ENCODE measurements around the gene SYNJ1. TPM values are rescaled to one million over a fixed set of nuclear protein-coding genes. Genes with fewer than 3 reads are reported as not detected.
"Not testable (repeated sequence)": the region's sequence is repeated elsewhere in the genome, so short reads cannot be mapped to it uniquely, and the experiment has no call there.

SYNJ1 gene
- total RNA-seq, 2 donors from 2014 or later, result 11.7 to 12.5 TPM

DNA sequence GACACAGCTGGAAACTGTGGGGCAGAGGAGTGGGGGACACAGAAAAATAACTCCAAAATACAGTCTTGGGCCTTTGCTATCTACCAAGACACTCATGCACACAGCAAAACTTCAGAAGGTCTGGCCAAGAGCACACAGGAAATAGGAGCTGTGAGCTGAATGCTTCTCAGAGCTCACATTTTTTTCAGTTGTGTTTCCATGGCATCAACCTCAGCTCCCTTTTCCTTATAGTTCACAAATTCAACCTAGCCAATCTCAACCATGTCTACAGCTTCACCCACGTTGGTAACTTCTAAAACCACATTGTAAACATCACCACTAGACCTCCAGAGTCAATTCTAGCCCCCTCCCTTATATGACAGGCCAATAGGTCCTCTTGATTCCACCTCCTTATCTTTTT lies 19.6 kb upstream of the SYNJ1 start:
- Histone ChIP-seq H3K27ac (no peak overlapping the region), H3K9me3 (no peaks in the 10 kb centered on the region), H3K27me3 (no peaks in the 10 kb centered on the region), H3K9ac (ENCODE audit: low read depth in 2 of 2, low read length in 2 of 2) (no peak overlapping the region), H3K4me1 (no peaks in the 10 kb centered on the region), H3K36me3 (peaks cover 4% of the 10 kb centered on the region), H3K4me3 (no peak overlapping the region)
- intact Hi-C loops (cut with DNase I), result no loop called here
- TF ChIP-seq, protein P1, sequence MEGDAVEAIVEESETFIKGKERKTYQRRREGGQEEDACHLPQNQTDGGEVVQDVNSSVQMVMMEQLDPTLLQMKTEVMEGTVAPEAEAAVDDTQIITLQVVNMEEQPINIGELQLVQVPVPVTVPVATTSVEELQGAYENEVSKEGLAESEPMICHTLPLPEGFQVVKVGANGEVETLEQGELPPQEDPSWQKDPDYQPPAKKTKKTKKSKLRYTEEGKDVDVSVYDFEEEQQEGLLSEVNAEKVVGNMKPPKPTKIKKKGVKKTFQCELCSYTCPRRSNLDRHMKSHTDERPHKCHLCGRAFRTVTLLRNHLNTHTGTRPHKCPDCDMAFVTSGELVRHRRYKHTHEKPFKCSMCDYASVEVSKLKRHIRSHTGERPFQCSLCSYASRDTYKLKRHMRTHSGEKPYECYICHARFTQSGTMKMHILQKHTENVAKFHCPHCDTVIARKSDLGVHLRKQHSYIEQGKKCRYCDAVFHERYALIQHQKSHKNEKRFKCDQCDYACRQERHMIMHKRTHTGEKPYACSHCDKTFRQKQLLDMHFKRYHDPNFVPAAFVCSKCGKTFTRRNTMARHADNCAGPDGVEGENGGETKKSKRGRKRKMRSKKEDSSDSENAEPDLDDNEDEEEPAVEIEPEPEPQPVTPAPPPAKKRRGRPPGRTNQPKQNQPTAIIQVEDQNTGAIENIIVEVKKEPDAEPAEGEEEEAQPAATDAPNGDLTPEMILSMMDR (IDR thresholded peaks at IDR 0.05), result no peak
- no peak for DNase-seq

DNA sequence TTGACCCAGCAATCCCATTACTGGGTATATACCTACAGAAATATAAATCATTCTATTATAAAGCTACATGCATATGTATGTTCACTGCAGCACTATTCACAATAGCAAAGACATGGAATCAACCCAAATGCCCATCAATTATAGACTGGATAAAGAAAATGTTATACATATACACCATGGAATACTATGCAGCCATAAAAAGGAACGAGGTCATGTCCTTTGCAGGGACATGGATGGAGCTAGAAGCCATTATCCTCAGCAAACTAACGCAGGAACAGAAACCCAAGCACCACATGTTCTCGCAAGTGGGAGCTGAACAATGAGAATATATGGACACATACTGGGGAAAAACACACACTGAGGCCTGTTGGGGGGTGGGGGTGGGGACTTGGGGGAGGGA lies 18.9 kb upstream of the SYNJ1 start:
- H3K4me3 ChIP-seq; DNase-seq; H3K36me3 ChIP-seq; H3K27me3 ChIP-seq; H3K4me1 ChIP-seq; H3K27ac ChIP-seq; intact Hi-C loops (cut with DNase I); H3K9me3 ChIP-seq; H3K9ac ChIP-seq (ENCODE audit: low read depth in 2 of 2, low read length in 2 of 2): not testable (repeated sequence)

DNA sequence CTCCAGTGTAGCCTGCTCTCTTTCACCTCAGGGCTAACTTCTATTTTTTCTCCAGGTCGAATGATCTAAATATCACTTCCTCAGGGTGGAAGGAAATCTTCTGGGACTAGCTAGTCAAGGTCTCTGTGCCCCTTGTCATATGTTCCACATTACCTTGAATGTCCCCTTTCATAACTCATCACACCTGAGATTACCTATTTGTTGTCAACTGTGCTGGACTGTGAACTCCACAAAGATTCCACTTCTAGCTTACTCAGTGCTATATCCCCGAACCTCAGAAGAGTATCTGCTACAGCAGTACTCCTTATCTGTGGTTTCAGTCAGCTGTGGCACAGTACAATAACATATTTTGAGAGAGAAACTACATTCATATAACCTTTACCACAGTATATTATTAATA lies 14.6 kb upstream of the SYNJ1 start:
- Histone ChIP-seq H3K4me3 (no peak overlapping the region), H3K27me3 (no peaks in the 10 kb centered on the region), H3K9me3 (no peaks in the 10 kb centered on the region), H3K4me1 (no peaks in the 10 kb centered on the region), H3K27ac (no peak overlapping the region), H3K9ac (ENCODE audit: low read depth in 2 of 2, low read length in 2 of 2) (no peak overlapping the region), H3K36me3 (no peaks in the 10 kb centered on the region)
- intact Hi-C loops (cut with DNase I), result no loop called here
- TF ChIP-seq, protein P1 (IDR thresholded peaks at IDR 0.05), result no peak
- no peak for DNase-seq

DNA sequence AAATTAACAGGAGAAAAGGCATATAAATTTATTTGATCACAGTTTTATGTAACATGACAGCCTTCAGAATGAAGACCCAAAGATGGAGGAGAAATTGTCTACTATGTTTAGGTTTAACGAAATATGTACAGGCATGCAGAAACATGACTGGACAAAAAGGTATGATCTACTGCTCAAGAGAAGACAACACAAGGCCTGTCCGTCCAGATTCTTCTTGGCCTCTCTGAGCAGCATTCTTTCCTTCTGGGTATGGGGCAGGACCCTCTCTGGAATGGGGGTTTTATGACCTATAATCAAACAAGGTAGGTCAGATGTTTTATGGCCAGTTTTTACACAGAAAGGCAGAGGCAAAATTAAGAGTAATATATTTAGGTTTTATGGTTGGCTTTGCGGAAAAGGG lies 13.5 kb upstream of the SYNJ1 start:
- Histone ChIP-seq H3K9ac (ENCODE audit: low read depth in 2 of 2, low read length in 2 of 2) (no peak overlapping the region), H3K4me1 (no peaks in the 10 kb centered on the region), H3K27ac (no peak overlapping the region), H3K4me3 (no peak overlapping the region), H3K27me3 (no peaks in the 10 kb centered on the region), H3K36me3 (no peaks in the 10 kb centered on the region), H3K9me3 (no peaks in the 10 kb centered on the region)
- no peak for DNase-seq
- intact Hi-C loops (cut with DNase I), result no loop called here
- TF ChIP-seq, protein P1 (IDR thresholded peaks at IDR 0.05), result no peak

DNA sequence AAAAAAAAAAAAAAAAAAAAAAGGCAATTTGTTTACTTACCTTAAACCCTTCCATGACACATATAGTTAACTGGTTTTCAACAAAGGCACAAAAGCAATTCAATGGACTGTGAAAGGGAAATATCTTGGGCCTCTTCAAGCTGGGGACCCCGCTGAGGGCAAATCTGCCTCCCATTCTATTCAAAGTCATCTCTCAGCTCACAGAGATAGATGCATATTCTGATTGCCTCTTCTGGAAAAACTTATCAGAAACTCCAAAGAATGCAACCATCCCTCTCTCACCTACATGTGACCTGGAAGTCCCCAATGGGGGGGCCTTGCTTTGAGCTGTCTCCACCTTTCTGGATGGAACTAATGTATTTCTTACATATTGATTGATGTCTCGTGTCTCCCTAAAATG lies 12.1 kb upstream of the SYNJ1 start:
- Histone ChIP-seq H3K9me3 (no peaks in the 10 kb centered on the region), H3K27me3 (no peaks in the 10 kb centered on the region), H3K36me3 (no peaks in the 10 kb centered on the region), H3K4me3 (no peak overlapping the region), H3K27ac (no peak overlapping the region), H3K9ac (ENCODE audit: low read depth in 2 of 2, low read length in 2 of 2) (no peak overlapping the region), H3K4me1 (no peaks in the 10 kb centered on the region)
- intact Hi-C loops (cut with DNase I), result no loop called here
- no peak for DNase-seq
- TF ChIP-seq, protein P1 (IDR thresholded peaks at IDR 0.05), result no peak

DNA sequence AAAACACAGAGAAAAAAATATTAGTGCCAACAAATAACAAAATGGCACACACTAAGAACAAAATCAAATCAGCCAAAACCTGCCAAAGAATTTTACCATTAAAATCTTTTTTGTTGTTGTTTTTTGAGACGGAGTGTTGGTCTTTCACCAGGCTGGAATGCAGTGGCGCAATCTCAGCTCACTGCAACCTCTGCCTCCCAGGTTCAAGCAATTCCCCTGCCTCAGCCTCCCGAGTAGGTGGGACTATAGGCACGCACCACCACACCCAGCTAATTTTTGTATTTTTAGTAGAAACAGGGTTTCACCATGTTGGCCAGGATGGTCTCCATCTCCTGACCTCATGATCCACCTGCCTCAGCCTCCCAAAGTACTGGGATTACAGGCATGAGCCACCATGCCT lies 8.3 kb upstream of the SYNJ1 start:
- H3K27me3 ChIP-seq; H3K36me3 ChIP-seq; H3K9me3 ChIP-seq; H3K9ac ChIP-seq (ENCODE audit: low read depth in 2 of 2, low read length in 2 of 2); H3K4me1 ChIP-seq; DNase-seq; intact Hi-C loops (cut with DNase I); H3K4me3 ChIP-seq; H3K27ac ChIP-seq: not testable (repeated sequence)

DNA sequence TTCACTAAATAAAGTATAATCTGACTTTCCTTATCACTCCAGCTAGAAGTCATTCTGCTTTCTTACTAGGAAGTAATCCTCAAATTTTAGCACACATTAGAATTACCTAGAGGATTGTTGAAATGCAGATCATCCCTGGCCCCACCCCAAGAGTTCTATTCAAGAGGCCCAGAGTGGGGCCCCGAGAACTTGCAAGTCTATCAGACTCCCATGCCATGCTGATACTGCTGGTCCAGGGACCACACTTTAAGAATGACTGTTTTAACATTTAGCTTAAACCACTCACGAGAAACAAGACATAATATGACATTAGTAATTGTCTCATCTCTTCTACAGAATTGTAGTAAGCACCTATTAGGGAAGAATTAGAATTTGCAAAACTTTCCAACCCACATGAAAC lies 7.7 kb upstream of the SYNJ1 start:
- H3K9me3 ChIP-seq, result no peaks in the 10 kb centered on the region
- DNase-seq, result no peak
- H3K27ac ChIP-seq, result no peak overlapping the region
- no peak overlapping the region for H3K4me3 ChIP-seq
- H3K9ac ChIP-seq (ENCODE audit: low read depth in 2 of 2, low read length in 2 of 2), result no peak overlapping the region
- intact Hi-C loops (cut with DNase I), result no loop called here
- no peaks in the 10 kb centered on the region for H3K27me3 ChIP-seq
- no peaks in the 10 kb centered on the region for H3K36me3 ChIP-seq
- H3K4me1 ChIP-seq, result no peaks in the 10 kb centered on the region
- TF ChIP-seq, protein P1 (IDR thresholded peaks at IDR 0.05), result no peak

Data from colonic mucosa (tissue), 4 donors.